ENCODE data around the gene SOX4. TPM values are rescaled to one million over a fixed set of nuclear protein-coding genes. Genes with fewer than 3 reads are reported as not detected.

The SOX4 gene
- total RNA-seq, 1 donor, result 12.4 TPM

- peak; percentile 76 for DNase-seq (ENCODE audit: low read depth)
- H3K4me3 ChIP-seq (ENCODE audit: low read depth, low read length), result peak overlapping the region; percentile 77
- TF ChIP-seq, protein P1, sequence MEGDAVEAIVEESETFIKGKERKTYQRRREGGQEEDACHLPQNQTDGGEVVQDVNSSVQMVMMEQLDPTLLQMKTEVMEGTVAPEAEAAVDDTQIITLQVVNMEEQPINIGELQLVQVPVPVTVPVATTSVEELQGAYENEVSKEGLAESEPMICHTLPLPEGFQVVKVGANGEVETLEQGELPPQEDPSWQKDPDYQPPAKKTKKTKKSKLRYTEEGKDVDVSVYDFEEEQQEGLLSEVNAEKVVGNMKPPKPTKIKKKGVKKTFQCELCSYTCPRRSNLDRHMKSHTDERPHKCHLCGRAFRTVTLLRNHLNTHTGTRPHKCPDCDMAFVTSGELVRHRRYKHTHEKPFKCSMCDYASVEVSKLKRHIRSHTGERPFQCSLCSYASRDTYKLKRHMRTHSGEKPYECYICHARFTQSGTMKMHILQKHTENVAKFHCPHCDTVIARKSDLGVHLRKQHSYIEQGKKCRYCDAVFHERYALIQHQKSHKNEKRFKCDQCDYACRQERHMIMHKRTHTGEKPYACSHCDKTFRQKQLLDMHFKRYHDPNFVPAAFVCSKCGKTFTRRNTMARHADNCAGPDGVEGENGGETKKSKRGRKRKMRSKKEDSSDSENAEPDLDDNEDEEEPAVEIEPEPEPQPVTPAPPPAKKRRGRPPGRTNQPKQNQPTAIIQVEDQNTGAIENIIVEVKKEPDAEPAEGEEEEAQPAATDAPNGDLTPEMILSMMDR (IDR thresholded peaks at IDR 0.05; ENCODE audit: insufficient read depth, low read length), result peak; percentile 54
Measured at GRCh38 chr6:21587179-21587960, 6.2 kb upstream of the SOX4 start.

DNA sequence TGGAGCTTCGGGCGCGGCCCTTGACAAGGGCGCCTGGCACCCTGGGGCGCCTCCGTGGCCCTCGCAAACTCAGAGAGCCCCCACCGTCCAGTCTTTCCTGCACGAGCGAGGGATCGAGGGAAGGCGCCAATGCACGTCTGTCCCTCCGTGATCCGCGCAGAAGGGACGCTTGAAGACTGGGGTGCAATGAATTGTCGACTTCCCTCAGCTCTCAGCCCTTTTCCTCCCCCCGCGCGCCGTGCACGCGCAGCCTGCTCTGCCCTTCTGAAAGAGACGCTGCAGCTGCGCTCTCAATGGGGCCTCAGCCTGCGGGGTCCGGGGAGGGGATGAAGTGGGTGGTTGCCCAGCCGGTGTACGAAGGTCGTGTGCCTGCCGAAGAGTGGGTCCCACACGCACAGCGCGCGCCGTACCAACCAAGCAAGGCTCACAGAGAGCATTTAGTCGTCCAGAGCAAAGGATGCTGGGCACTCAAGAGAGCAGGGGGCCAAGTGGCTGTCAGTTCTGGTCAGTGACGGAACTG is 5.5 kb upstream of the SOX4 start:
- peak; percentile 62 for DNase-seq (ENCODE audit: low read depth)
- peak overlapping the region; percentile 77 for H3K4me3 ChIP-seq (ENCODE audit: low read depth, low read length)
- TF ChIP-seq, protein P1 (IDR thresholded peaks at IDR 0.05; ENCODE audit: insufficient read depth, low read length), result no peak

DNA sequence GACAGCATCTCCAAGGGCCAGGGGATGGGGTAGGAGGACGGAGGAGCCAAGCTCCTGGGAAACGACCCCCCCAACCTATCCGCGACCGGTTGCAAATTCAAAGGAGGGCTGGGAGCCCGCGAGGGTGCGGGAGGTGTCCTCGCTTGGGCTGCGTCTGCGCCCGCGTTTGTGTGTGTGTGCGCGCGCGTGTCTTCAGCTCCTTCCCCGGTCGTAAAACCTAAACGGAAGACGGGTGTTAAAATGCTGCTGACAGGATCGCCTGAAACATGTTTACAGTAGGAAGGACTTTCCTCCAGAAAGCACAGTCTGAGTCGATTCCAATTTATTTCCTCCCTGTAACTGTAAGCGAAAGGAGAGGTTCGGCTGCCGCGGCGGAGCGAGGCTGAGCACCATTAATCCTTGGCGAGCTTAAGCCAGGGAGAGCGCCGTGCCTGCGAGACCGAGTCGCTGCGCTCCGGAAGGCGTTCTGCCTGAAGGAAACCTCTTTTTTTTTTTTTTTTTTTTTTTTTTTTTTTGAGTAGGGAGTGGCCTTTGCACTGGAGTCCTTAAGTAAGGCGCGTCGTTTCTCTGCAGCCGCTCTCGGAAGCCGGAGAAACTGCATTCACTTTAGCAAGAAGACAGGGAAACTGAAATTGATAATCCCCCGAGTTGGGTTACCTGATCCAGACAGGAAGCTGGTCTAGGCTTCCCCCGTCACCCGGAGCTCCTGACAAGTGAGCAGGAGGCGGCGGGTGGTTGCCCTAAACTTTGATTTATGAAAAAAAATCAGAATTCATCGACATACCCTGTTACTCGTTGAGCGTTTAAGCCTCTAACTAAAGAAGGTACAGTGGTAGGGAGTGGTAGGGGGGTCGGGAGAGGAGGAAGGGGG is 4.8 kb upstream of the SOX4 start:
- DNase-seq (ENCODE audit: low read depth), result peak; percentile 90
- H3K4me3 ChIP-seq (ENCODE audit: low read depth, low read length), result peak overlapping the region; percentile 77
- TF ChIP-seq, protein P1 (IDR thresholded peaks at IDR 0.05; ENCODE audit: insufficient read depth, low read length), result no peak

DNA sequence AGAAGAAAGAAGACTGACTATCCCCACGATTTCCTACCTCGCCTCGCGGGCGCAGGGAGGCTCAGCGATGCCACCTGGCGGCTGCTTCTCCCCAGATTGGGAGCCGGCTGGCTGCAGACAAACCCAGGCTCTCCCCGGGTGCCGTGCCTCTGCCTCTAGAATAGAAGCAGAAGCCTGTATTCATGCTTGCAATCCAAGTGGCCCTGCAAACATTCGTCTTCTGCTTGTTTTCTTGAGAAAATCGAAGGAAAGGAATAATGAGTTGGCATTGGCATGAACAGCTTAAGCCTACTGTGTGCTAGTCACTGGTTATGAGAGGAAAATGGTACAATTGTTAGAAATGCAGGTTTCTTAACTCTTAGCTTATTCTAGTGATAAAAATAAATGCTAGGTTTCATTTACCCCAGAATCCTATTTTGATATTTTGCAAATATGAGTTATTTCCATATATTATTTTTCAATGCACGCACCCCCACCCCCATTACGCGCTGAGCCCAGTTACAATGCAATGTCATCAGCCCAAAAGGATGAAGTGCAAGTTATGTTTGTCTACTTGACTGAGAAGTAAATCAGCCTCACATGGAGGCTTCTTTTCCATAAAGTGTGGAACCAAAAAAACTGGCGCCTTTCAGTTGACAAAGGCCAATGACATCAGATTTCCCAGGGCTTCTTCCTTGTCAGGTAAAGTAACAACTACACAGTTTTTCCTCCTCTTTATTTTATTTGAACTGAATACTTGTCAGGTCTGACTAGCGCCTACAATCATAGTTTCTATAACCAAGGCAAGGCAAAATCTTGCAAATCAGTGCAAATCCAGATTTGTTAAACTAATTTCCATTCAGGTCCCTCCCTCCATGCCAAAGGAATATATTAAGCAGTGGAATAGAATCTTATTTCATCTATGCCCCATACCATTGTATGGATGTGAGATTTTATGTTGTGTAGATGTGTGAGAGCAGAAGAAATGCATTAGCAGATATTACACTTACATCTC is 3.9 kb upstream of the SOX4 start:
- H3K4me3 ChIP-seq (ENCODE audit: low read depth, low read length), result peak overlapping the region; percentile 77
- peak; percentile 82 for DNase-seq (ENCODE audit: low read depth)
- TF ChIP-seq, protein P1 (IDR thresholded peaks at IDR 0.05; ENCODE audit: insufficient read depth, low read length), result peak; percentile 95

- DNase-seq (ENCODE audit: low read depth), result peak; percentile 16
- TF ChIP-seq, protein P1 (IDR thresholded peaks at IDR 0.05; ENCODE audit: insufficient read depth, low read length), result peak; percentile 16
- no peak overlapping the region for H3K4me3 ChIP-seq (ENCODE audit: low read depth, low read length)
Measured at GRCh38 chr6:21590346-21590745, 3.2 kb upstream of the SOX4 start.

GRCh38 chr6:21591446-21591845 is 2.1 kb upstream of the SOX4 start:
- DNase-seq (ENCODE audit: low read depth), result peak; percentile 11

More at GRCh38 chr6:21591446-21591845, 2.1 kb upstream of the SOX4 start:
- TF ChIP-seq, protein P1 (IDR thresholded peaks at IDR 0.05; ENCODE audit: insufficient read depth, low read length), result no peak
- H3K4me3 ChIP-seq (ENCODE audit: low read depth, low read length), result no peak overlapping the region

All from fibroblast of the aortic adventitia (primary cell).